NCI-H2081 treated with DMSO at 0.1 percent for 48 hours (cell line): ENCODE measurements around the gene MAGEA9B.
"Not testable (repeated sequence)": the region's sequence is repeated elsewhere in the genome, so short reads cannot be mapped to it uniquely, and the experiment has no call there.

Source experiments
- DNase-seq: peaks from one replicate; lab custom pipeline; 2025; lab: John Stamatoyannopoulos, UW

Gene MAGEA9B, protein sequence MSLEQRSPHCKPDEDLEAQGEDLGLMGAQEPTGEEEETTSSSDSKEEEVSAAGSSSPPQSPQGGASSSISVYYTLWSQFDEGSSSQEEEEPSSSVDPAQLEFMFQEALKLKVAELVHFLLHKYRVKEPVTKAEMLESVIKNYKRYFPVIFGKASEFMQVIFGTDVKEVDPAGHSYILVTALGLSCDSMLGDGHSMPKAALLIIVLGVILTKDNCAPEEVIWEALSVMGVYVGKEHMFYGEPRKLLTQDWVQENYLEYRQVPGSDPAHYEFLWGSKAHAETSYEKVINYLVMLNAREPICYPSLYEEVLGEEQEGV

DNA sequence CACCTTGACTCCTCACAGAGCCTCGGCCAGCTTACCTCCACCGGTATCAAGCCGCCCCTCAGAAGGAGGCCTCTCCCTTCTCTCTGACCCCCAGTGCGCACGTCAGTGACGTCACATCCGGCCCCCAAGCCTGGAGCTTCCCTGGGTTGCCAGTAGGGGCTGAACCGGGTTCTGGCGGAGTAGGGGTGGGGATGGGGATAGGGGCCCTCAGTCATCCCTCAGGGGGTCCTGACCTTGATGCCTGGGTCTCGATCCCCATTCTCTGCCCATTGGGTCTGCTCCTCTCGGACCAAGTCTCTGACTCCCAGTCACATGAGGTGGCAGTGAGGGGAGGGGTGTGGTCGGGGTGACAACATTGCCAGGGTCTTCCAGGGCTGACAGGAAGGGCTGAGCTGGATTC is at the start of gene MAGEA9B:
Gene MAGEA9B, minus strand, starts transcription at position 101 of the 400 bp plus-strand sequence. CDS start 4,280 bp downstream, outside the sequence.
- not testable (repeated sequence) for DNase-seq

DNA sequence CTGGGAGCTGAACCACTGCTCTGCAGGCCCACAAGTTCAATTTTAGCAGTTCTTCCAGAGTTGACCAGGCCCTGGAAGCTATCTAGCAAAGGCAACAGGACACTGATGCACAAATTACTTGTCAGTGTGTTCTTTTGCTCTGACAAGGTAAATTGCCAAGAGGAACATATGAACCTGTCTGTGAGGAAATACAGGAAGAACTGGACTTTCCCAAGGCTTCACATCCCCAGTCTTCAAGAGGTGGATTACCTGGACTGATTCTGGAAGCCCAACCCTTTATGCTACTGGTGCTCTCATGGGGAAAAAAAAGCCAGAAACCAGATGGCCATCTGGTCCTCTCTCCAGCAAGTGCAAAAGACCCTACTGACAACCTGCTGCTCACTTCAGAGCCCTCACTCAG is 46.3 kb upstream of the MAGEA9B start:
- DNase-seq = no peak

- DNase-seq = peak; percentile 5
Observed at GRCh38 chrX:149631234-149632165, 44.2 kb upstream of the MAGEA9B start, which contains the start of gene TMEM185A. Gene TMEM185A (minus strand): TSS chrX:149631792. CDS start chrX:149631580, 212 bp downstream.

DNA sequence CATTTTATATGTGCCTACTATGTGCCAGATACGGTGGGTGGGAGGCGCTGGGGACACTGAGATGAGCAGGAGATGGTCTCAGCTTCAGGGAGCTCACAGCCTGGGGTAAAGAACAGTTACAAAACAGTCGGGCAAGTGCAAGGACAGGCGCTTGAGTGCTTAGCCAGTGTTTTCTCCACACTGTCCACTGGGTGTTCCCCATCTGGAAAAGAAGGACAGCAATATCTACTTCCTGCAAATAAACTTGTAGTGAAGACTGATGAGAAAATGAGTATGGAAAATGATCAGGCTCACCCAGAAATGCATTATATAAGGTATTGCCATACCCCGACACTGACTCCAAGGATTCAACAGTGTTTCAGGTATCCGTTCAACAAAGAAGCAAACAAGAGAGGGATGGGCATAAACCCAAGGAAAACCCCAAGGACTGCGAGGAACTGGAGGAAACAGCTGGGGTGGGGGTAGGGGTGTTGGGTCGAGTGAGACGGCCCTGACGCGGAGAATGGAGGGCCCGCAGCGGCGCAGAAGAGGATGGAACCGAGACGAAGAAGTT is 43.5 kb upstream of the MAGEA9B start:
- no peak for DNase-seq

DNA sequence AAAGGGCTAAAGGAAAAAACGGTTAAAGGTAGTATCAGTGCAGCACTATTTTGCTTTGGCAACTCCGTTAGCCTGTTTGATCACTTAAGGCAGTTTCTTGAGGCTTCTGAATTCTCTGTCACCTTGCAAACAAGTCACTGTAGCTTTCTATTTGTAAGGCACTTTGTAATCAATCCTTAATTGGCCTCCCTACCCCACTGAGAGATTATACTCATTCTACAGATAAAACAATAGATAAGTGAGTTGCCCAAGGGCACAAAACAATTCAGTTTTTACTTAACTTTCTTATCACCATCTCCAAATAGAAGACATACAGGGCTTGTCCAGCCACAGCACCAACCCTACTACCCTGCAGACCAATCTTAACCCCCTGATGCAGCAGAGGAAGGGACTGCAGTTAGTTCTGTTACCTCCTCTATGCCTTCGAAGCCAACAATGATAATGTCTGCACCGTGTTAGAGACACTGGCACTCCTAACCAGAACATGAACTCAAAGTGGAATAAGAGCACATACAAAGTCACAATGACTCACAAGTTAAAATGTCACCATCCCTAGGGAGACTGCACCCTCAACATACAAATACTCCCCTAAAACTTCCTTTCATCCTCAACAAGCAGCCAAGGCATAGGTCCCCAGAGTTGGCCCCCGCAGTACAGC is 42.6 kb upstream of the MAGEA9B start:
- DNase-seq = no peak

GRCh38 chrX:149628768-149629167 is 41.5 kb upstream of the MAGEA9B start:
- no peak for DNase-seq

GRCh38 chrX:149628280-149628679 is 41.0 kb upstream of the MAGEA9B start:
- no peak for DNase-seq

DNA sequence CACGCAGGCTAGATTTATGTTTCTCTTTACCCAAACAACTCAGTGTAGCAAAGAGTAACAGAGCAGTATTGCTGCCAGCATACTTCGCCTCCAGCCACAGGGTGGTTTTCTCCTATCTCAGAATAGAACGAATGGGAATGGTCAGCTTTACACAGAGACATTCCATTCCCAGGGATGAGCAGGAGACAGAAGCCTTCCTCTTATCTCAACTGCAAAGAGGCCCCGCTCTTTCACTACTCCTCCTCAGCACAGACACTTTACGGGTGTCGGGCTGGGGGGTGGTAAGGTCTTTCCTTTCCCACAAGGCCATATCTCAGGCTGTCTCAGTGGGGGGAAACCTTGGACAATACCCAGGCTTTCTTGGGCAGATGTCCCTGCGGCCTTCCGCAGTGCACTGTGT is 39.6 kb upstream of the MAGEA9B start:
- DNase-seq = not testable (repeated sequence)

DNA sequence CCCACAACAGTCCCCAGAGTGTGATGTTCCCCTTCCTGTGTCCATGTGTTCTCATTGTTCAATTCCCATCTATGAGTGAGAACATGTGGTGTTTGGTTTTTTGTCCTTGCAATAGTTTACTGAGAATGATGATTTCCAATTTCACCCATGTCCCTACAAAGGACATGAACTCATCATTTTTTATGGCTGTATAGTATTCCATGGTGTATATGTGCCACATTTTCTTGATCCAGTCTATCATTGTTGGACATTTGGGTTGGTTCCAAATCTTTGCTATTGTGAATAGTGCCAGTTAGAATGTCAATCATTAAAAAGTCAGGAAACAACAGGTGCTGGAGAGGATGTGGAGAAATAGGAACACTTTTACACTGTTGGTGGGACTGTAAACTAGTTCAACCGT is 32.4 kb upstream of the MAGEA9B start:
- not testable (repeated sequence) for DNase-seq

DNA sequence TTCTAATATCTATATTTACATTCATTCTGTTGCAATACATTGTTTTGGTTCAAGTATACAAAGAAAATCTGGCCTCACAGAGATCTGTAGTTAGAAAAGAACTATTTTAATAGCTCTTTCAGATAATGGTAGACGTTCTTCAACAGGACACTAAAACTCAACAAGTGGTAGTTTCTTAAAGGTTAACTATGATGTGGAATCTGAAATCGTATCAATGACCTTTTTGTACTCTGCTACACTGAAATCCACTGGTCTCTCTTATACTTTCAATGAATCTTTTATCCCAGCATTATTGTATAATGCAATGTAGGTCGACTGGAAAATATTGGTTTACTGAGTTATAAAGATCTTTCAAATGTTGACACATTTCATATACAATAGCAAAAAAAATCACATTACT is 31.6 kb upstream of the MAGEA9B start:
- DNase-seq = no peak

GRCh38 chrX:149611623-149612175 is 24.4 kb upstream of the MAGEA9B start:
- DNase-seq = no peak

DNA sequence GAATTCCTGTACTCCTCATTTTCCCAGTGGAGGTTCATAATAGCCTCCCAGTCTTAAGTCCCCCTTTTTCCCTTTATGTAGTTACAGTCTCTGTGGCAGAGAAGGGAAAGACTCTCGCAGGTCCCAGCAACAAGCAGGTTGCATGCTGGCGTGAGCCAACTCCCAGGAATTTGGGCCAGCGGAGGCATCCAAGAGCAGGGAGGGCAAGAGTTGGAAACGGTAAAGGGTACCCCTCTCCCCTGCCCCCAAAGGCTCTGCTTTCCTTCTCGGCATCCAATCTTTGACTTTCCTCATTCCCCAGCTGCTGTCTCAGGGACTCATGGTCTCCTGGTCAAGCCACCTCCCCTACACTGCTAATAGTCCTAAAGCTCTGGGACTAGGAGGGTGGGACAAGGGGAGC is 23.3 kb upstream of the MAGEA9B start:
- DNase-seq = no peak

- DNase-seq = no peak
Observed at GRCh38 chrX:149607699-149608098, 20.4 kb upstream of the MAGEA9B start.

DNA sequence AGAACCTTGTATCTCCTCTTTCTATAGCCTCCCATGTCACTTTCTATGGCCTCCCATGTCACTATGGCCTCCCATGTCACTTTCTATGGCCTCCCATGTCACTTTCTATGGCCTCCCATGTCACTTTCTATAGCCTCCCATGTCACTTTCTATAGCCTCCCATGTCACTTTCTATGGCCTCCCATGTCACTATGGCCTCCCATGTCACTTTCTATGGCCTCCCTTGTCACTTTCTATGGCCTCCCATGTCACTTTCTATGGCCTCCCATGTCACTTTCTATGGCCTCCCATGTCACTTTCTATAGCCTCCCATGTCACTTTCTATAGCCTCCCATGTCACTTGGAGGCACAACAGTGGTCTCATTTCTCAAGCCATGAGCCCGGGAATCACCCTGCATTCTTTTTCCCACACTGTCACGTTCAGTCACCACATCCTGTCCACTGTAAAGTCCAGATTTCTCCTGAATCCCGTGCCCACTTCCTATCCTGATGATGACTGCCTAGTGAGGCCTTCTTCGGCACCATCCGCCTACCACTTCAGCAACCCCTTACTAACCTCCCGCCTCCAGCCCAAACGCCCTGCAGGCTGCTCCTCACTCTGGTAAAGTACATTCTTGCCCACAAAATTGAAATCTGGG is 18.1 kb upstream of the MAGEA9B start:
- not testable (repeated sequence) for DNase-seq

GRCh38 chrX:149598603-149599002 is 11.3 kb upstream of the MAGEA9B start:
- not testable (repeated sequence) for DNase-seq

DNA sequence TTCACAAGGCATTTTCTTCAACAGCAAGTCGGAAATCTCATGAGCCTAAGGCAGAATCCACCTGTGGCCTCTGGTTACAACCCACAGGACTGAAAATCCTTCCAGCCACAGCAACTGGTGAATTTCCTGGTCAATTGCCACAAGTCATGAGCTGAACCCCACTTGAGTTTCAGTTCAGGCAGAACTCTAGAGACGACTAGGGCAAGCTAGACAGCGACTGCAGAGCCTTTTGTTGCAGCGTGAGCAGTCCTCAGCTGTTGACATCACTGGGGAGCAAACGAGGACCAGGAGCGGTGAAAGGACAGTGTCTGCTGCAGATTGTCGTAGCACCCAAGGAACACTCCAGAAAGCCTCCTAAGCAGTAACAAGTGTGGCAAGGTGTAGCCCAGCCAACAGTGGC is 8.7 kb upstream of the MAGEA9B start:
- DNase-seq = not testable (repeated sequence)

- DNase-seq = not testable (repeated sequence)
Observed at GRCh38 chrX:149595214-149595613, 8.0 kb upstream of the MAGEA9B start, which contains the start of gene HSFX2. Gene HSFX2 (minus strand): TSS chrX:149595314. CDS start chrX:149594700, 614 bp downstream.

DNA sequence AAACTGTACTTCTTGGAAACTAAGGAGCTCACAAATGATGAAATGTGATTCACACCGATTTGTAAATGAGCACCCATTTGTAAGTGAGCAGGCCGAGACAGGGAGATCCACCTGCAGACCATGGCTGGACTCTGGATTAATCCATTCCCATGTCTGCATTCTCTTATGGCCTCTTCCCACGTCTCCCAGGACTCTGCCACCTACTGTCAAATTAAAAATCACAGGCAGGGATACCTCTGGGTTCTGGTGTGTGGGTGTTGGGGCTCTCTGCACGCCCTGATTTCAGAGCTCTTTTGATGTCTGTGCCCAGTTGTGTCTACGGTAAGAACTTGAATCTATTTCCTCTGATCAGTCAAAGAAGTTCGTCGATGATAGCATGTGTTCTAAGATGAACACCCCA is 3.7 kb upstream of the MAGEA9B start:
- not testable (repeated sequence) for DNase-seq

DNA sequence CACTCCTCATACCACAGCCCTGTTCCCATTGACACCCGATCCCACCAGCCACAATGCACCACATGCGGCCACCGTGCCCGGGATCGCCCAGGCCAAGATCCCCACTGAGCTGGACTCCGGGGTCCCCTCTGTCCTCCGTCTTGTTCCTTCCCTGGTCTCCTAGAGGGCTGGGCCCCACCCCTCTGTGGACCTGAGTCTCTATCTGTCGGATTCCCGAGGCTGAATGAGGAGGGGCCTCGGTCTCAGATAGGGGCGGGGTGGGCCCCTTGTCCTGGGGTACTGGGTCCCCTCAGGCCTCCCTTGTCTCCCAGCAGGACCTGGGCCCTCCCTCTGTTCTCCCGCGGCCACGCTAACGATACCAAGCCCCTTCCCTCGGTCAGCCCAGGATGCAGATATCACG is 1.6 kb downstream of the MAGEA9B start:
- DNase-seq = not testable (repeated sequence)

DNA sequence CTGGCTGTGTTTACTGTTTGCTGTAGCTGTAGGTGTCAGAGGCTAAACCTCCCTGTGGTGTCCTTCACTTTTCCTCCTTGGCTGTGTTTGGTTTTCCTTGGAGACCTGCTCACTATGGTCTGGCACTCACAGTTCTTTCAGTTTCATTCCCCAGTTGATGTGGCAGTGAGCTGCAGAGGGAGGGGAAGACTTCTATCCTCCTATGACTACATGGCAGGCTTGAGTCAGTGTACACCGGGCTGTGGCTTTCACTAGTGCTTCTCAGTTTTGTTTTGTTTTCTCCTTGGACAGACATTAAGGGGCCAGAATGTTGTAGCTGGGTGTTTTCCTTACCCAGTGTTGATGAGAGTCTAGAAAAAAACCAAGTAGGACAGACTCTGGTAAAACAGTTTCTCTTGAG is 13.8 kb downstream of the MAGEA9B start:
- not testable (repeated sequence) for DNase-seq

DNA sequence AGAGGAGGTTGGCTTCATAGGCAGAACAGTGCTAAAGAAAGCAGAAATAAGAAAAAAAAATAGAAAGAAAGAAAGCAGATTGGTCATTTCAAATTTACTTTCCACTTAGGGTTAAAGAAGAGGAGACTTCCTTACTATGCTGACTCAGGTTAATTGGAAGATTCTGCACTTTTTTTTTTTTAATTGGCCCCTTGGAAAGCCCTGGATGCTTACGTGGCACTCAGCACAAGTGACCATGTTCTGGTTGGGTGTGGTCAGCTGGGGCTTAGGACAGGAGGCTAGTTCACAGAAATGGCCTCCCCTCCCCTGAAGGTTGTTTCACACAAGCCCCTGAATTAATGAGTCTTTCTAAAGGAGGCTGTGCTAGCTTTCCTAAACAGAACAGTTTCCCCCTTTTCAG is 14.5 kb downstream of the MAGEA9B start:
- no peak for DNase-seq
